Right lobe of liver (tissue), 4 donors: ENCODE data around the gene CHRNB2.

ENCODE experiments used
- CTCF ChIP-seq, 4 donors: fragments of 200-600 bp in 3 of 4; fragments of 450-650 bp in 1 of 4; IDR thresholded peaks; one replicate each; pipeline versions ENCODE4 v1.5.1 to v1.8.0; 2016 to 2022; ENCODE audit warnings: antibody characterized with exemption in 4 of 4, mild to moderate bottlenecking in 2 of 4
- POLR2A ChIP-seq: fragments of 450-650 bp; IDR thresholded peaks from one replicate; pipeline ENCODE4 v1.6.1; 2017; ENCODE audit warnings: antibody characterized with exemption, mild to moderate bottlenecking
- donor health status: DM: no; HTN: no; CAD: no.
- donor health status: DM: no; HTN: no; CAD: no.
- donor health status: DM: no; HTN: yes; CAD: no.

- TF ChIP-seq POLR2A (no peak), CTCF (IDR thresholded peaks at IDR 0.05) (peak in 1 of 4 donors; percentile 1)
These were observed 708 bp downstream of the CHRNB2 start for GRCh38 chr1:154568157-154568815.
